Loucy (cell line): ENCODE results near the gene RIPK3.

Source experiments
- EZH2phosphoT487 ChIP-seq: fragments of 200-600 bp; IDR thresholded peaks from 2 replicates; pipeline ENCODE4 v1.6.1; 2018; ENCODE audit warnings: antibody characterized with exemption, mild to moderate bottlenecking, moderate library complexity, borderline replicate concordance
- TF ChIP-seq, protein P1 (sequence below): fragments of 200-600 bp; sonication (generic); conservative IDR thresholded peaks from 2 replicates; pipeline ENCODE4 v1.5.1; 2014; ENCODE audit warnings: mild to moderate bottlenecking, antibody characterized with exemption, low read length

DNA sequence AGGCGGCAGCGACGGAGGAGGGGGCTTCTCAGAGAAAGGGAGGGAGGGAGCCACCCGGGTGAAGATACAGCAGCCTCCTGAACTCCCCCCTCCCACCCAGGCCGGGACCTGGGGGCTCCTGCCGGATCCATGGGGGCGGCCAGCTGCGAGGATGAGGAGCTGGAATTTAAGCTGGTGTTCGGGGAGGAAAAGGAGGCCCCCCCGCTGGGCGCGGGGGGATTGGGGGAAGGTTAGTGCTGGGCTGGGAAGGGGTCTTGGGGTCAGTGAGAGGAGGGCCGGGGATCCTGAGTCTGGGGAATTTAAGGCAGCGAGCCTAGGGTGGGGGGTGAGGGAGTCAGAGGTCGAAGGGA lies 28.4 kb upstream of the RIPK3 start:
- TF ChIP-seq, protein P1, sequence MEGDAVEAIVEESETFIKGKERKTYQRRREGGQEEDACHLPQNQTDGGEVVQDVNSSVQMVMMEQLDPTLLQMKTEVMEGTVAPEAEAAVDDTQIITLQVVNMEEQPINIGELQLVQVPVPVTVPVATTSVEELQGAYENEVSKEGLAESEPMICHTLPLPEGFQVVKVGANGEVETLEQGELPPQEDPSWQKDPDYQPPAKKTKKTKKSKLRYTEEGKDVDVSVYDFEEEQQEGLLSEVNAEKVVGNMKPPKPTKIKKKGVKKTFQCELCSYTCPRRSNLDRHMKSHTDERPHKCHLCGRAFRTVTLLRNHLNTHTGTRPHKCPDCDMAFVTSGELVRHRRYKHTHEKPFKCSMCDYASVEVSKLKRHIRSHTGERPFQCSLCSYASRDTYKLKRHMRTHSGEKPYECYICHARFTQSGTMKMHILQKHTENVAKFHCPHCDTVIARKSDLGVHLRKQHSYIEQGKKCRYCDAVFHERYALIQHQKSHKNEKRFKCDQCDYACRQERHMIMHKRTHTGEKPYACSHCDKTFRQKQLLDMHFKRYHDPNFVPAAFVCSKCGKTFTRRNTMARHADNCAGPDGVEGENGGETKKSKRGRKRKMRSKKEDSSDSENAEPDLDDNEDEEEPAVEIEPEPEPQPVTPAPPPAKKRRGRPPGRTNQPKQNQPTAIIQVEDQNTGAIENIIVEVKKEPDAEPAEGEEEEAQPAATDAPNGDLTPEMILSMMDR: no peak
- TF ChIP-seq EZH2phosphoT487: no peak
